Esophagus (tissue), 2 donors: ENCODE results near the gene SUMO2. TPM values are rescaled to one million over a fixed set of nuclear protein-coding genes. Genes with fewer than 3 reads are reported as not detected.

ENCODE experiments used
- H3K27ac ChIP-seq, 2 donors: one replicate each; pipeline ENCODE4 v1.5.1; 2013; ENCODE audit warnings: low read depth in 2 of 2, mild to moderate bottlenecking in 2 of 2, inconsistent platforms in 1 of 2, low read length in 1 of 2, moderate library complexity in 1 of 2
- H3K27me3 ChIP-seq, 2 donors: one replicate each; pipeline ENCODE4 v1.6.1; 2013; ENCODE audit warnings: low read length in 2 of 2, control low read depth in 1 of 2, mild to moderate bottlenecking in 1 of 2; ENCODE audit not compliant: insufficient read depth in 2 of 2, control insufficient read depth in 1 of 2
- H3K36me3 ChIP-seq, 2 donors: one replicate each; pipeline ENCODE4 v1.6.1; 2013; ENCODE audit warnings: low read length in 1 of 2; ENCODE audit not compliant: control insufficient read depth in 2 of 2, insufficient read depth in 2 of 2
- H3K4me1 ChIP-seq, 2 donors: one replicate each; pipeline ENCODE4 v1.6.1; 2013; ENCODE audit warnings: low read length in 1 of 2; ENCODE audit not compliant: control insufficient read depth in 2 of 2, insufficient read depth in 2 of 2
- H3K4me3 ChIP-seq, 2 donors: one replicate each; pipeline ENCODE4 v1.5.1; 2013; ENCODE audit warnings: low read length in 2 of 2, mild to moderate bottlenecking in 2 of 2, low read depth in 1 of 2, moderate library complexity in 1 of 2
- H3K9me3 ChIP-seq, 2 donors: one replicate each; pipeline ENCODE4 v1.6.1; 2013; ENCODE audit warnings: mild to moderate bottlenecking in 2 of 2, low read depth in 1 of 2, low read length in 1 of 2, moderate library complexity in 1 of 2; ENCODE audit not compliant: control insufficient read depth in 2 of 2, insufficient read depth in 1 of 2
- WGBS, 2 donors: extraction: QIAGEN DNeasy Blood & Tissue Kit; methylation state at CpG; one replicate each; pipeline ENCODE4 v1.1.7; 2013; 5-methylcytosine and 5-hydroxymethylcytosine counted together
- polyA plus RNA-seq, 2 donors: library from polyadenylated mRNA; stranded (reverse); fragments of 200-250 nt; gene quantifications; one replicate each; pipeline ENCODE4 v1.2.3, GENCODE V29; 2013
- donor health status: healthy with polysubstance abuse.
- donor health status: Bipolar disorder and iron deficiency.

SUMO2 gene
- 10 to 100 TPM; 68.8 to 76.0 TPM for polyA plus RNA-seq

DNA sequence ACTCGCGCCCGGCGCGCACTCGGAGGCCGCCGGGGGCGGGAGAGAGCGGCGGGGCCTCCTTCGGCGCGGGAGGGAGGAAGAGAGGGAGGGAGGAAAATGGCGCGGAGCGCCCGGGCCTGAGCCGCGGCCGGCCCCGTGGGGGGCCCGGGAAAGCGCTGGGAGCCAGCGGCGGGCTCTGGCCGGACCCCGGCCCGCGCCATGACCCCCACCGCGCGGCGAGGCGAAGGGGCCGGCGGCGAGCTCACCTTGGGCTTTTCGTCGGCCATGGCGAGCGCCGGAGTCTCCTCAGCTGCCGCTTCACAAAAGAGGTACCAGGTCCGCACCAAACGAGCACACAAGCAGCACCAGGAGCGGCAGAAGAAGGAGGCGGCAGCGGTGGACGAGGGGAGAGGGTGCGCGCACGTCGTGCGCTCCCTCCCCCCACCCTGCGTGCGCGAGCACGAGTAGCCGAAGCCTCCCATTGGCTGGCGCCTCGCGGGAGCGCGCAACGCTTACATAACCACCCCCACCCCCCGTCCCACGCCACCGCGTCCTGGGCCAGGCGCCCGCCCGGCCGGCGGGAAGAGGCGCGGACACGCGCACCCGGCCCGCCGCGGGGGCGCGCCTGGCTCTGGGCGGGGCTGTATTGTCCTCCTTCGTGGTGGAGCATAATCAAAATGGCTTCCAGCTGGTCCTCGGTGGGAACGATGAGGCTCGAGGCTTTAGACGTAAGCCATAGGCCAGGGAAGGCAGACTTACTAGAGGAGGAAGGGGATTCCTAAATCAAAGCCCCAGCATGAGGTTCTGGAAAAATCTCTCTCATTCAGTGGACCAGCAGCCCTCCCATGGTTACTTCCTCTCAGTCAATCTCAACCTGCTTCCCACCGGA lies at the start of gene SUMO2:
TSS of gene SUMO2 (minus strand) at position 391 of the 868 bp plus-strand sequence. CDS start at position 266, 125 bp downstream.
- no peaks in the 10 kb centered on the region for H3K4me1 ChIP-seq
- peak within 1 kb of the TSS; percentile 94 to 99 for H3K27ac ChIP-seq
- H3K27me3 ChIP-seq: no peaks in the 10 kb centered on the region
- WGBS, 2 donors: 1% methylated on average over 78 to 92 of the region's 92 CpGs
- H3K9me3 ChIP-seq: no peaks in the 10 kb centered on the region
- H3K36me3 ChIP-seq: peaks cover 0 to 5% of the 10 kb centered on the region in 2 donors
- peak within 1 kb of the TSS; percentile 93 to 97 for H3K4me3 ChIP-seq

DNA sequence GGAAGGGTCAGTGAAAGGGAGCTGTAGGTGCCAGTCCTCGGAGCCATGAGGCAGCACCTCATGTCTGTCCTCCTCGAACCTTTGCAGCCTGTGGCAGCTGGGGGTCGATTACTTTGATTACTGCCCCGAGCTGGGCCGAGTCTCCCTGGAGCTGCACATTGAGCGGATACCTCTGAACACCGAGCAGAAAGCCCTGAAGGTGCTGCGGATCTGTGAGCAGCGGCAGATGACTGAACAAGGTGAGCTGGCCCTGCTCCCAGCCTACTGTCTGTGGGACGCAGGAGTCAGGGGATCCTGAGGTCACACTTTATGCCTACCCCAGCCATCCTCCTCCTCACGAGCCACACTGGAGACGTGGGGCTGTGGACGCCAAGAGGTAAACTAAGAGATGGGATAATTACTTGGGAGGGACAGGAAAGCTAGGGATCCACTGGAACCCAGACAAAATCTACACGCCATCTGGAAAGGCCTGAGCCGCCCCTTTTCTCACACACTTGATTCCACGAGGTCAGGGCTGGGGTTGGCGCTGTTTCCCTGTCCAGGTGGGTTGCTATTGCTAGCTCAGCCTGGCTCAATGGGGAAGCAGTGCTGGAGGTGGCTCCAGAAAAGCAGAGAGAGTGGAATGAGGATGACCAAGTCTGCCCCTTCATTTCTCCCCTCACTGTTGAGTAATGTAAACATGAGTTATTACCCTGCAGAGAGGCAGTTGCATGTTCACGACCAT lies 49.1 kb upstream of the SUMO2 start:
- no peaks in the 10 kb centered on the region for H3K9me3 ChIP-seq
- no peak overlapping the region for H3K4me3 ChIP-seq
- H3K27ac ChIP-seq: no peak overlapping the region
- WGBS, 2 donors: 90 to 91% methylated on average over 18 of the region's 18 CpGs
- H3K36me3 ChIP-seq: peaks cover 26 to 47% of the 10 kb centered on the region in 2 donors
- H3K4me1 ChIP-seq: peaks cover 0 to 2% of the 10 kb centered on the region in 2 donors
- H3K27me3 ChIP-seq: no peaks in the 10 kb centered on the region

DNA sequence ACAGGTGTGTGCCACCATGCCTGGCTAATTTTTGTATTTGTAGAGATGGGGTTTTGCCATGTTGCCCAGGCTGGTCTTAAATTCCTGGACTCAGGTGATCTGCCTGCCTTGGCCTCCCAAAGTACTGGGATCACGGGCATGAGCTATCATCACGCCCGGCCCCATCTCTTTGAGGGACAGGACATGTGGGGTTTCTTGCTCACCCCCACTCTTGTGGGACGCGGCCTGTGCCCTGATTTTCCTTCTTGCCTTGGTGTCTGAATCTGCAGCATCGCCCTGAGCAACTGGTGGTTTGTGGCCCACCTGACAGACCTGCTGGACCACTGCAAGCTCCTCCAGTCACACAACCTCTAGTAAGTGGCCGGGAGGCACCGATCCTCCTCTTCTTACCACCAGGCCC lies 48.3 kb upstream of the SUMO2 start:
- peaks cover 22 to 46% of the 10 kb centered on the region in 2 donors for H3K36me3 ChIP-seq
- H3K9me3 ChIP-seq: no peaks in the 10 kb centered on the region
- H3K4me3 ChIP-seq: no peak overlapping the region
- 93 to 97% methylated on average over 8 of the region's 8 CpGs for WGBS, 2 donors
- H3K27me3 ChIP-seq: no peaks in the 10 kb centered on the region
- H3K4me1 ChIP-seq: peaks cover 0 to 2% of the 10 kb centered on the region in 2 donors
- no peak overlapping the region for H3K27ac ChIP-seq

DNA sequence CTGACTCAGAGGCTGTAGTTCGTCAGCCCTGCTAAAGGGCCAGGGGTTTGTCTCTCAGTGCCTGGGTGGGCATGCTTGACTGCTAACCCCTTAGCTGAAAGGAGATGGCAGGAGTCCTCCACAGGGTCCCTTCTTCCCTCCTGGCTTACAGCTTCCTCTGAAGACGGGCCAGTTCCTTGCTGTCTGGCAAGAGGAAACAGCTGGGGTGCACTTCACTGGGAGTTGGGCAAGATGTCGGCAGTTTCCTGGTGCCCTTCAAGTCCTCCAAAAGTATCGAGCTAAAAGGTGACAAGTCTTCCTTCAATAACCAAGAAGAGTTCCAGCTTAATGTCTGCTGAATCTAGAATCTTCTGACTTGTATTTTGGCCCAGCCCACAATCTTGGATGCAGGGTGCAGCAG lies 46.1 kb upstream of the SUMO2 start:
- no peaks in the 10 kb centered on the region for H3K27me3 ChIP-seq
- no peaks in the 10 kb centered on the region for H3K9me3 ChIP-seq
- peaks cover 16 to 43% of the 10 kb centered on the region in 2 donors for H3K36me3 ChIP-seq
- H3K27ac ChIP-seq: no peak overlapping the region
- whole genome bisulfite sequencing, 2 donors: 61 to 66% methylated on average over 4 of the region's 4 CpGs
- peaks cover 0 to 2% of the 10 kb centered on the region in 2 donors for H3K4me1 ChIP-seq
- no peak overlapping the region for H3K4me3 ChIP-seq

DNA sequence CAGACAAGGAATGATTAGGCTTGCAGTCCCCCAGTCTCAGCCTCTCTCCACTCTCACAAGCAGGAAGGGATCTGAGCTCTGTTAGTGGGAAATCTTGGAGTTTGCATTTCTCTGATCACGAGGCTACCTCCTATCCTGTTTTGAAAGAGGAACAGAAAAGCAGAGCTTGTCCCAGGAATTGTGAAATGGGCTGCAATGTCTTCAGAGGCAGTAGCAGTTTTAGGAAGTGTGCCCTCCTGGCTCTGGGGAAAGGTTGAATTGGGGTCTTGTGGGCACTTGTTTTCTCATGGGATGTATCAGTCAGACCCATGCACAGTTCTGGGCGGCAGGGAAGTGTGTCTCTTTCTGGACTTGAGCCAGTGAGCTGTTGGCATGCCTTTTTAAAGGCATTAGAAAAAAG lies 45.5 kb upstream of the SUMO2 start:
- Histone ChIP-seq H3K9me3 (no peaks in the 10 kb centered on the region), H3K4me1 (peaks cover 0 to 2% of the 10 kb centered on the region in 2 donors), H3K27ac (no peak overlapping the region), H3K27me3 (no peaks in the 10 kb centered on the region), H3K4me3 (no peak overlapping the region), H3K36me3 (peaks cover 16 to 43% of the 10 kb centered on the region in 2 donors)
- WGBS, 2 donors: 47 to 57% methylated on average over 2 of the region's 2 CpGs

DNA sequence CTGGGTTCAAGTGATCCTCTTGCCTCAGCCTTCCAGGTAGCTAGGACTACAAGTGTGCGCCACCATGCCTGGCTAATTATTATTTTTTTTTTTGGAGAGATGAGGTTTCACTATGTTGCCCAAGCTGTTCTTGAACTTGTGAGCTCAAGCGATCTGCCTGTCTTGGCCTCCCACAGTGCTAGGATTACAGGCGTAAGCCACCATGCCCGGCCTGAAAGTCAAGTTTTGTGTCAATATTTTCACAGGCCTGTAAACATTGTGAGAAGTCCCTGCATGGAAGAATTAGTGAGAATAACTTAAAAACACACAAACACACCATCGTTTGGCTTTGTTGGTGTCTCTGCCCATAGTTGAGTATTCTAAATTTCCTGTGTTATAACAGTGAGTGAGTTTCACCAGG lies 45.0 kb upstream of the SUMO2 start:
- Histone ChIP-seq H3K4me3 (no peak overlapping the region), H3K4me1 (peaks cover 0 to 2% of the 10 kb centered on the region in 2 donors), H3K9me3 (no peaks in the 10 kb centered on the region), H3K27me3 (no peaks in the 10 kb centered on the region), H3K27ac (no peak overlapping the region), H3K36me3 (peaks cover 12 to 40% of the 10 kb centered on the region in 2 donors)
- 75 to 80% methylated on average over 5 of the region's 5 CpGs for WGBS, 2 donors

DNA sequence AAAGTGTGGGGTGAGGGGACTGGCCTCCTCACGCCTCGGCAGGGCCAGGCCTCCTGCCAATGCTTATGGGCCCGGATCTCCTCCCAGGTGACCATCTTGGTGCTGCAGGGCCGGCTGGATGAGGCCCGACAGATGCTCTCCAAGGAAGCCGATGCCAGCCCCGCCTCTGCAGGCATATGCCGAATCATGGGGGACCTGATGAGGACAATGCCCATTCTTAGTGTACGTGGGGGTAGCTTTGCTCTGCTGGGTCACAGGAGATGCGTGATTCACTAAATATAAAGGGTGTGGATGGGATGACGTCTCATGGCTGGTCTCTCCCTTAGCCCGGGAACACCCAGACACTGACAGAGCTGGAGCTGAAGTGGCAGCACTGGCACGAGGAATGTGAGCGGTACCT lies 42.3 kb upstream of the SUMO2 start:
- H3K9me3 ChIP-seq: no peaks in the 10 kb centered on the region
- WGBS, 2 donors: 74 to 77% methylated on average over 14 of the region's 14 CpGs
- H3K27me3 ChIP-seq: no peaks in the 10 kb centered on the region
- peaks cover 8 to 26% of the 10 kb centered on the region in 2 donors for H3K36me3 ChIP-seq
- no peak overlapping the region for H3K4me3 ChIP-seq
- H3K27ac ChIP-seq: no peak overlapping the region
- peaks cover 0 to 2% of the 10 kb centered on the region in 2 donors for H3K4me1 ChIP-seq

DNA sequence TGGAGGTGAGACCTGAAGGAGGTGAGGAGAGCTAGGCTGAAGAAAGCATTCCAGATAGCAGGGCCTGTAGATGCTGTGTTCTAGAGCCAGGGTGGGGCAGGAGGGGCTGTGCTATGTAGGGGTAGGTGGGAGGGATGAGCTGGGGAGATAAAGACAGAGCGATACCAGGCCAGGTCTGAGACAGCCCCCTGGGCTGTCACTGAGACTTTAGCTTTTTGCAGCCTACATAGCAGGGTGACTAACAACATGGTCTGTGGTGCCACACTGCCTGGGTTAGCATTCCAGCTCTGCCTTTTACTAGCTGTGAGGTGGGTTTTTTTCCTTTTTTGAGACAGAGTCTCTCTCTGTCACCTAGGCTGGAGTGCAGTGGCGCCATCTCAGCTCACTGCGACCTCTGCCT lies 37.1 kb upstream of the SUMO2 start:
- H3K27ac ChIP-seq: no peak overlapping the region
- H3K9me3 ChIP-seq: no peaks in the 10 kb centered on the region
- H3K4me3 ChIP-seq: no peak overlapping the region
- no peaks in the 10 kb centered on the region for H3K27me3 ChIP-seq
- H3K36me3 ChIP-seq: peaks cover 6 to 16% of the 10 kb centered on the region in 2 donors
- H3K4me1 ChIP-seq: no peaks in the 10 kb centered on the region
- WGBS, 2 donors: 98 to 99% methylated on average over 3 of the region's 3 CpGs

DNA sequence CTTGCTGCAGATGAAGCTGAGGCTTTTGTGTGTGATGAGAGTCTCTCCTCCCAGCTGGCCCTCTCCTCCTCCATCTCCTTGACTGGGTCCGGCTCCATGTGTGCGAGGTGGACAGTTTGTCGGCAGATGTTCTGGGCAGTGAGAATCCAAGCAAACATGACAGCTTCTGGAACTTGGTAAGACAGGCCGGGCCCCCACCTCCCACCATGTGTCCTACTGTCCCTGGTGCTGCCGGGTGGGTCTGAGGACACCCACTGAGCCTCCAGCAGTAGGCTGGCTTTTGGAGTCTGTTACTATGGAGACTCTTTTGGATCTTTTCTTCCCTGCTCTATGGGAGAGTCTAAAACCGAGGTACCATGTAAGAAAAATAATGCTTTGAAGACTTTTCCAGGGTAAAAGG lies 35.4 kb upstream of the SUMO2 start:
- WGBS, 2 donors: 90 to 93% methylated on average over 6 of the region's 6 CpGs
- Histone ChIP-seq H3K9me3 (no peaks in the 10 kb centered on the region), H3K4me1 (no peaks in the 10 kb centered on the region), H3K36me3 (peaks cover 6 to 25% of the 10 kb centered on the region in 2 donors), H3K27ac (no peak overlapping the region), H3K4me3 (no peak overlapping the region), H3K27me3 (no peaks in the 10 kb centered on the region)
